Renal cortical epithelial cell (primary cell): ENCODE data around the gene CDPF1. TPM values are rescaled to one million over a fixed set of nuclear protein-coding genes. Genes with fewer than 3 reads are reported as not detected.
A peak's percentile ranks its signal among the peaks of the same experiment; 100 is the strongest.
"Not testable (repeated sequence)": the region's sequence is repeated elsewhere in the genome, so short reads cannot be mapped to it uniquely, and the experiment has no call there.

Experiments used
- DNase-seq: peaks from one replicate; pipeline ENCODE4 v3.0.0-alpha.2; 2011; ENCODE audit warnings: low read depth
- total RNA-seq: library from RNA; depleted of rRNA; stranded (reverse); fragments of >200 nt; gene quantifications from 2 replicates; pipeline ENCODE4 v1.2.3, GENCODE V29; 2014

CDPF1 gene
- total RNA-seq, 1 donor from 2014 or later = 9.0 TPM

- DNase-seq = no peak
Measured at GRCh38 chr22:46281866-46282678, 32.0 kb upstream of the CDPF1 start.

GRCh38 chr22:46280999-46281623 is 31.0 kb upstream of the CDPF1 start:
- no peak for DNase-seq

GRCh38 chr22:46280063-46280817 is 30.1 kb upstream of the CDPF1 start:
- no peak for DNase-seq

GRCh38 chr22:46278656-46279645 is 28.9 kb upstream of the CDPF1 start:
- DNase-seq = no peak

- DNase-seq = no peak
Measured at GRCh38 chr22:46276563-46276962, 26.5 kb upstream of the CDPF1 start.

- no peak for DNase-seq
Measured at GRCh38 chr22:46275455-46276122, 25.5 kb upstream of the CDPF1 start.

GRCh38 chr22:46274381-46274780 is 24.3 kb upstream of the CDPF1 start:
- no peak for DNase-seq

- DNase-seq = no peak
Measured at GRCh38 chr22:46273432-46274148, 23.5 kb upstream of the CDPF1 start.

- DNase-seq = no peak
Measured at GRCh38 chr22:46272762-46273431, 22.8 kb upstream of the CDPF1 start.

GRCh38 chr22:46272196-46272595 is 22.1 kb upstream of the CDPF1 start:
- no peak for DNase-seq

- no peak for DNase-seq
Measured at GRCh38 chr22:46269564-46269963, 19.5 kb upstream of the CDPF1 start.

GRCh38 chr22:46267431-46268279 is 17.6 kb upstream of the CDPF1 start, which contains the start of gene TTC38:
TTC38 (plus strand) TSS chr22:46268008; CDS start chr22:46268040, 32 bp downstream.
- DNase-seq = peak; percentile 36

- DNase-seq = not testable (repeated sequence)
Measured at GRCh38 chr22:46265627-46266026, 15.5 kb upstream of the CDPF1 start.

GRCh38 chr22:46264520-46264919 is 14.4 kb upstream of the CDPF1 start:
- DNase-seq = not testable (repeated sequence)

- DNase-seq = no peak
Measured at GRCh38 chr22:46263216-46263590, 13.1 kb upstream of the CDPF1 start, which contains the start of gene PKDREJ. PKDREJ (minus strand) TSS chr22:46263343; CDS start chr22:46263322, 21 bp downstream.

GRCh38 chr22:46262449-46263215 is 12.5 kb upstream of the CDPF1 start:
- peak; percentile 15 for DNase-seq

GRCh38 chr22:46260038-46260437 is 9.9 kb upstream of the CDPF1 start:
- no peak for DNase-seq

- DNase-seq = no peak
Measured at GRCh38 chr22:46259374-46259773, 9.3 kb upstream of the CDPF1 start.
